ENCODE measurements around the gene AIRE. TPM values are rescaled to one million over a fixed set of nuclear protein-coding genes. Genes with fewer than 3 reads are reported as not detected.
"Not testable (repeated sequence)": the region's sequence is repeated elsewhere in the genome, so short reads cannot be mapped to it uniquely, and the experiment has no call there.

AIRE gene
- total RNA-seq, 1 experiment from 2014 or later, result not detected

DNA sequence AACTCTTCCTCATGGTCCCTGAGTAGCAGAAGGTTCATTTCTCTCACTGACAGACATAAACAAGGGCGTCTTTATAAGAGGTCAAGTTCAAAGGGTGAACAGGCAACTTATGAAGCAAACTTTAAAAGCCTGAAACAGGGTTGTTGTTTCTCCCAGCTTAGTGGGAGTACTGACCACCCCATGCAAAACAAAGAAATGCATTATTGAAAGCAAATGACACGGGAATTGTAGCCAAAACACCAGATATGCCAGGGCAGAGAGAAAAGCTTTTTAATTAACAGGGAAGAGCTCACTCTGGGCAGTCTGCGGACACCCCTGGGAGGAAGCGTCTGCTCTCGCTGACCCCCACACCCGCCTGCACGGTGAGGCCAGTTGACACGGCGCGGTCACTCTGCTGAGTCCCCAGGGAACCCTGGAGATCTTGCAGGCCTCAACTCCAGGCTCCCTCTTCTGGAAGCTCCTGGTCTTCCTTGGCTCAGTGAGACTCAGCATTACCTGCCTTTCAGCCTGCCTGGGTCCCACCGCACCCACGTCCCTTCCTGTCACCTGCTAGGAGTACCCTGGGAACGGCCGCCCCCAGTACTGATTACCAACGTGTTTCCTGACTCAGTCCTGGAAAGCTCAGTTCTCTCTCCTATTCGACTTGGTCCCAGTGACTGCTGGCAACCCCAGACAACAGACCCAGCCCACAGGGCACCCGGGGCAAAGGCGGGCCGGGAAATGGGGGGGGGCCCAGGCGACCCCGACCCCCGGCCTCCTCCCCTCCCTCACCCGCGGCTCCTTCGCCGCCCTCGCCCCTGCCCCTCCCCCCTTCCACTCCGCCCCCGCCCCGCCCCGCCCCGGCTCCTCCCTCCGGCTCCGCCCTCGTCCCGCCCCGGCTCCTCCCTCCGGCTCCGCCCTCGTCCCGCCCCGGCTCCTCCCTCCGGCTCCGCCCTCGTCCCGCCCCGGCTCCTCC is 52.5 kb downstream of the AIRE start:
- DNase-seq (ENCODE audit: low spot score), result peak; percentile 70

DNA sequence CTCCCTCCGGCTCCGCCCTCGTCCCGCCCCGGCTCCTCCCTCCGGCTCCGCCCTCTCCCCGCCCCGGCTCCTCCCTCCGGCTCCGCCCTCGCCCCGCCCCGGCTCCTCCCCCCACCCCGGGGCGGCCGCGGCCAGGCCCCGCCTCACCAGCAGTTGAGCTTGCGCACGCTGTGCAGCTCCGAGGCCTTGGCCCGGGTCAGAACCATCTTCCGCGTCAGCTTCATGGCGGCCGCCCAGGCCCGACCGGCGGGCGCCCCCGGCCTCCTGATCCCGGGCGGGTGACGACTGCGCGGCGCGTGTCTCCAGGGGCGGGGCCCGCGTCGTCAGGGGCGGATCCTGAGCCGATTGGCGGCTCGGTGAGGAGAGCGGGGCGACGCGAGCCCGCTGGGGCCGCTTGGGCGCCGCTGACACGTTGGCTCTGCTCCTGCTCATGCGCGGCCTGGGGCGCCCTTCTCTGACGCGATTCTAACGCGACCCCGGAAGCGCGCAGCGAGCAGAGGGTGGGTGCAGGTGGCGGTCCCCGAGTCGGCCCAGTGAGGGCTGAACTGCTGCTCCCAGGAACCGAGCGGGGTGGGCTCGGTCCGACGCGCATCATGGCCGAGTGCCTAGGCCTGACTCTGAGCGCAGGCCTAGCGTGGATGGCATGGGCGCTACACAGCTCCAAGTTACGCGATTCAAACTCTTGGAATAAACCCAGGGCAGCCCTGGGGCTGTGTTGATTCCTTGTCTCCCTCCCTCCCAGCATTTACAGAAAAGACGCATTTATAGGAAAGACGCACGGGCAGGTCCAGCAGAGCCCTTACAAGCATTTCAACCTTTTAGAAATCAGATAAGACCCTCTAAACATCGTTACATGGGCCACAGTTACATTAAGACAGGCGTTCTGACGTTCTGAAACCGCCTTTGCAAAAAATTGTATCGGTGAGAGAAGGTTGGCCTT is 53.6 kb downstream of the AIRE start, which contains the start of gene CFAP410:
TSS of gene CFAP410 (minus strand) at position 420 of the 940 bp plus-strand sequence. CDS start at position 224, 196 bp downstream.
- DNase-seq (ENCODE audit: low spot score), result peak; percentile 92

DNA sequence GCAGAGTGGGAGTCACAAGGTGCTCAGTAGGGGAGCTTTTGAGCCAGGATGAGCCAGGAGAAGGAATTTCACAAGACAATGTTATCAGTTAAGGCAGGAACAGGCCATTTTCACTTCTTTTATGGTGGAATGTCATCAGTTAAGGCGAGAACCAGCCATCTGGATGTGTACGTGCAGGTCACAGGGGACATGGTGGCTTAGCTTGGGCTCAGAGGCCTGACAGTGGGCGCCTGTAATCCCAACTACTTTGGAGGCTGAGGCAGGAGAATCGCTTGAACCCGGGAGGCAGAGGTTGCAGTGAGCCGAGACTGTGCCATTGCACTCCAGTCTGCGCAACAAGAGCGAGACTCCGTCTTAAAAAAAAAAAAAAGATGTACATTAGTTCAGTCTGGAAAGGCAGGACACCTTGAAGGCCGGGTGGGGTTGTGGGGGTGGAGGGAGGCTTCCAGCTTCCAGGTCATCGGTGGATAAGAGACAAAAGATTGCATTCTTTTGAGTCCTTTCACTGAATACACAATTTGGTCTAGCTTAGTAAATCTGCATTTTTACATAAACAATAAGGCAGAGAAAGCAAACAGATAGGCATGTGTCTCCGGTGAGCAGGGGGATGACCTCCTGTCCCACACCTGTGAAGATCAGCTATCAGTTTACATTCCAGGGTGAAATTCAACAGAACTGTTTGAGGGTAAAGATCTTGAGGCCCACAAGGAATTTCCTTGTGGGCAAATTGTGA is 56.2 kb downstream of the AIRE start:
- DNase-seq (ENCODE audit: low spot score), result not testable (repeated sequence)

DNA sequence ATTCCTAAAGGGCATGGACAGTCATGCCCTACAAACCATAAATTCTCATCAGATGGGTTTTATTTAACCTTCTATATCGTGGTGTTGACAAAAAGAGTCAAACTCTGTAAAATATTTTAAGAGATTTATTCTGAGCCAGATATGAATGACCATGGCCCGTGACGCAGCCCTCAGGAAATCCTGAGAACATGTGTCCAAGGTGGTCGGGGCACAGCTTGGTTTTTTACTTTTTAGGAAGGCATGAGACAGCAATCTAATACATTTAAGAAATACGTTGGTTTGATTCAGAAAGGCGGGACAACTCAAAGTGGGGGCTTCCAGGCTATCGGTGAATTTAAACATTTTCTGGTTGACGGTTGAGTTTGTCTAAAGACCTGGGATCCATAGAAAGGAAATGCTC is 57.3 kb downstream of the AIRE start:
- not testable (repeated sequence) for DNase-seq (ENCODE audit: low spot score)

DNA sequence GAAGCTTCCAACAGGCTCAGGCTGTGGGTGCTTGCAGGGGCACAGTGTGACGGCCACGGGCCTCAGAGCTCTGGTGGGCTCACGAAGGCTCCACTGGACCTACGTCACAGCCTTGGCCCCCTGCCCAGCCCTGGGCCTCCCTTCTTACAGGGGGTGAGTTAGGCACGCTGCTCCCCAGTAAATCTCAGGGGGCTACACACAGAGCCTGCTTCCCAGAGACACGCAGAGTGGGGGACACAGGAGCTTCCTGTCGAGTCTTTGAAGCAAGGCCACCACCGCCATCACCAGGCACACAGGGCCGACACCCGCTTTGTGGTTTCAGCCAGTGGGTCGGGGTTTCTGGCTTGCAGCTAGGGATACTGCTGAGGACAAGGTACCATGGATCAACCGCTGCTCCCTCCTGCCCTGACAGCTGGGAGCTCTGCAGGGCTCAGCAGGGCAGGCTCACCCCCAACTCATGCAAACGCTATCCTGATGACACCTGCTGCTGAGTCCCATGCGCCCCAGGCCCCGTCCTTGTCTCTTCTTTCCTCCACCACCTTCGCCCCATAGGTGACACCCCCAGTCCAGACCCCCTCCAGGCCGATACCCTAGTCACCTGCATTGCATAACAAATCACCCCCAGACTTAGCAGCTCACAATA is 59.0 kb downstream of the AIRE start:
- DNase-seq (ENCODE audit: low spot score), result no peak

DNA sequence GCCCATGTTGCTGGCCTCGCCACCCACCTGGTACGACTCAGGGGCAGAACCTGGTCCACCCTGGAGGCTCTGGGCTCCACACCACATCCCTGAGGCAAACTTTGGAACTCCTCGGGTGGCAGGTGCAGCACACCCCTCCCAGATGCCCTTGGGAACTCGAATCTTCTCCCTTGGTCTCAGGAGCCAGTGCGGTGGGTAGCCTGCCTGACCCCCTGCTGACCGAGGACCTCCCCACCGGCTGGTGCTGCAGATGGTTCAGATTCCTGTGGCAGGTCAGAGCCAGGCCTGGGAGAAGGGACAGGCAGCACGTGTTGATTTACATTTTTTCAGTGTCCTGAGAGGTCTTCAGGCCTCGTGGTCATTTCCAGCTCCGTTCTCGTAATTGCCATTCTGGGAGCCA is 59.8 kb downstream of the AIRE start:
- no peak for DNase-seq (ENCODE audit: low spot score)

DNA sequence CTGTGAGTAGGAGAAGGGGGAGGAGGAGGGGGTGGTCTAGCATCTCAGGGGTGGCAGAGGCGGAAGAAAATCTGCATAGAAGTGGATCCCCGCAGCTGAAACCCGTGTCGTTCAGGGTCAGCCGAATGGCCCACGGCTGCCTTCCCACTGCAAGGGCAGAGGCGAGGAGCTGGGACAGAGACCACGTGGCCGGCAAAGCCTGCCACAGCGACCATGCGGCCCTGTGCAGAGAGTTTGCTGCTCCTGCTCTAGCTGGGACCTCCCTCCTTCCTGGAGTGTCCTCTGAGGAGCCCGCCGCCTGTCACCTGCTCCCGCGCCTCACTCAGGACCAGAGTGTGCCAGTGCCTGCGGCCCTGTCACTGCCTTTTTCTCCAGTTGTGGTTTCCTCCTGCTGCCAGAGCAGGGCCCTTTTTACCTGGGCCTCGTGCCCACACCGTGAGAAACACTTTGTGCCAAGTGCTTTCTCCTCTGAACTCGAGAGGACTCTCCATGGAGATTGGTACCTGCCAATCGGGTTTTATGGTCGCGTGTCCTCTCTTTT is 62.3 kb downstream of the AIRE start:
- no peak for DNase-seq (ENCODE audit: low spot score)

Other genes starting within 250 kb of the AIRE start
- 44.4 and 56.9 TPM in 2 replicates for gene PWP2, start 178.5 kb upstream of the AIRE start, total RNA-seq (2014; rRNA removed; shearing (Covaris generic))
- 58.8 and 66.8 TPM in 2 replicates for gene GATD3, start 152.2 kb upstream of the AIRE start, total RNA-seq (2014; rRNA removed; shearing (Covaris generic))
- 1.2 and 1.8 TPM in 2 replicates for gene ICOSLG, start 44.9 kb upstream of the AIRE start, total RNA-seq (2014; rRNA removed; shearing (Covaris generic))
- not detected in 2 replicates for gene DNMT3L, start 24.0 kb upstream of the AIRE start, total RNA-seq (2014; rRNA removed; shearing (Covaris generic))
- 114 and 115 TPM in 2 replicates for gene PFKL, start 14.2 kb downstream of the AIRE start, total RNA-seq (2014; rRNA removed; shearing (Covaris generic))
- gene CFAP410, start 53.5 kb downstream of the AIRE start, total RNA-seq (2014; rRNA removed; shearing (Covaris generic)), result 26.3 and 27.8 TPM in 2 replicates
- gene TRPM2, start 67.7 kb downstream of the AIRE start, total RNA-seq (2014; rRNA removed; shearing (Covaris generic)), result 0.98 and 1.9 TPM in 2 replicates
- 0.50 and 1.5 TPM in 2 replicates for gene LRRC3, start 169.6 kb downstream of the AIRE start, total RNA-seq (2014; rRNA removed; shearing (Covaris generic))

Measured in A172 (cell line).